A549 treated with CORT108297 at 1 μM for 4 hours (cell line): ENCODE data around the gene NR1I3. TPM values are rescaled to one million over a fixed set of nuclear protein-coding genes. Genes with fewer than 3 reads are reported as not detected.

ENCODE experiments used
- total RNA-seq: library from RNA; stranded (reverse); fragments of 200-300 nt; extraction: Qiagen RNA extraction; gene quantifications from 5 replicates; pipeline ENCODE4 v1.2.3, GENCODE V29; 2022

NR1I3 gene
- 0.06 to 0.15 TPM (median 0.08 TPM) in 3 of 5 replicates, not detected in the others for total RNA-seq

GRCh38 chr1:161238039-161238473 is at the start of gene NR1I3:
TSS of gene NR1I3 (minus strand) at chr1:161238203. CDS start at chr1:161236565, 1,638 bp downstream.

GRCh38 chr1:161258439-161259344 is 20.7 kb upstream of the NR1I3 start, which contains the start of gene PCP4L1:
TSS of gene PCP4L1 (plus strand) at chr1:161258745. CDS start at chr1:161258975, 230 bp downstream.

DNA sequence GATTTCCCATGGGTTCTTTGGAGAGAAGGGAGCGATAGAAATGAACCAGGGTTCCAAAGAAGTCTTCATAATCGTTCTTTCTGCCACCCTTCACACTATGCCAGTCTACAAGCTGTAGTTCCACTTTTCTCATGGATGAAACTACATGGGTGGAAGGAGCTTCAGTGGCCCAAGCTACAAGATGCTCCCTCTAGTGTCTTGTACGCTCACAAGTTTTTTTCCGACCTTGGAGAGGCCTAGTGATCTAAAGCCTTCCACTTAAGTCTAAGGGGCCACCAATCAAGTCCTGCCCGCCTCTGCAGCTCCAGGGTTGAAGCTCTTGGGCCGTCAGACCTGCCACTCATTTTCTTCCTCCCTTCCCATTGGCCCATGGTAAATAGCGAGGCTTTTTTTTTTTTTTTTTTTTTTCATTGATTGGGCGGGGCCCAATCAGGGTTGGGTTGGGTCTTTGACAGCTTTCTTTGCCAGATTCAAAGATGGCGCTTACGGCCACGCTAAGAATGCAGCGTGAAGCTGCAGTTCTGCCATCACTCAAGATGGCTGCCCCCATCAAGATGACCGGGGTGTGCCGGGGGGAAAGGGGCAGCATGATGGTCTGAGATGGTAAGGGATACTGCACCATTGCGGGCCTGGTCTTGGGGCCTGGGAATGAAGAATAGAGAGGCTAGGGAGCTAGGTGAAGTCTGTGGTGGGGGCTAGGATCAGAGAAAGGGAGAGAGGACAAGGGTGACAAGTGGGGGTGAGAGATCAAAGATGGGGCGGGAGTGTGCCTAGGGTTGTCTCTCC is 12.3 kb downstream of the NR1I3 start, which contains the start of gene TOMM40L:
Gene TOMM40L, plus strand, starts transcription at position 527 of the 786 bp plus-strand sequence. CDS start 430 bp downstream, outside the sequence.

GRCh38 chr1:161215076-161215475 is 22.9 kb downstream of the NR1I3 start, which contains the start of gene FCER1G:
TSS of gene FCER1G (plus strand) at chr1:161215295. CDS start at chr1:161215322, 27 bp downstream.

DNA sequence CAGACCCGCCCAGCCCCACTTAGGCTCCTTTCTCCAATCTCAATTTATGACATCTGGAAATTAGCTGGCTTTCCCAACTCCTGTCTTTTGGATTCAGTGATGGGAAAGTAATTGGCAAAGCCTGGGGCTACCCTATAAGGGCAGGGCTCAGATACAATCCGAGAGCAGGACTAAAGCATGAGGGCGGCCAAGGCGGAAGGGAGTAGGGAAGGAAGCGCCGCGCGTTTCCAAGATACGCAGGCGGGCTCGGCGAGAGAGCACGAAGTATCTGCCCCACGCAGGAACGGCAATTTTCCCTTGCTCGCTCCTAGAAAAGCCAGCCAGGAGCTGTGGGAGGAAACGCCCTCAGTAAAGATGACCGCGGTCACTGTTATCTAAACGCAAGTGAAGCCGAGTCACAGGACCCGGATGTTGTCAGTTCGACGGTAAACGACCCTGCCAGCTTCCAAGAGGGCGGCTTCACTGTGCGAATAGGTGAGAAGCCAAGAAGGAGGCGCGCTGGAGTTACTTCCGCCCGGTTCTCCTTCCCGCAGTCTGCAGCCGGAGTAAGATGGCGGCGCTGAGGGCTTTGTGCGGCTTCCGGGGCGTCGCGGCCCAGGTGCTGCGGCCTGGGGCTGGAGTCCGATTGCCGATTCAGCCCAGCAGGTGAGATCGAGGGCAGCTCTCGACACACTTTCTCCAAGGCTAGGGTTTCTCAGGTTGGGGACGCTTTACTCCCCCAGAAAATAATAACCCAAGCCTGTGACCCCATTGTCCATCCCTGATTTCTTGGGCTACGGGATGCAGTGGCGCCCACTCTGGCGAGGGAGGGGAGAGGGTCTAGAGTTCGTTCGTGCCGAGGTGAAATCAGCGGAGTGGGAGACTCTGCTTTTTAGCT is 35.9 kb downstream of the NR1I3 start, which contains the start of gene NDUFS2:
Gene NDUFS2, plus strand, starts transcription at position 532 of the 877 bp plus-strand sequence. Its CDS starts 19 bp downstream, at position 551.

DNA sequence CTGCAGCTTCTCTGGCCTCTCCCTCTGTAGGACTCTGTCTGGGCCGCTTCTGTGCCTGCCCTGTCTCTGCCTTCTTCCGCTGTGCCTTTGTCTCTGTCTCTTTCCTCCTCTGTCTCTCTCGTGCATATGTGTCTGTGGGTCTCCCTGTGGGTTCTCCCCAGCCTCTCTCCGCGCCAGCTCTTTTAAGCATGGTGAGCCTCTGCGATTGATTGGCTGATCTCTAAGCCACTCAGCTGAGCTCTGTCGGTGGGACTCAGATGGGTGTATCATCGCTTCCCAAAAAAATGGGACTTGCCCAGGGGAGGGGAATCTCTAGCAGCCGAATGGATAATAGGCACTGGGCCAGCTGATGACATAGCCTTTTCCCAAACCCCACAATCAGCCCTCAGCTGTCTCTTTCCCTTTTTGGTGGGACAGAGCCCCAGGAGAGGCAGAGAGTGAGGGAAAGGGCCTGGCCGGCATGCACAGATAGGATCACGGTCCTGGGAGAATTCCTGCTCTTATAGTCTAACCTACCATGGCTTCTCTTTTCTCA is 39.0 kb downstream of the NR1I3 start, which contains the start of gene ADAMTS4:
Gene ADAMTS4, minus strand, starts transcription at position 158 of the 535 bp plus-strand sequence. CDS start 427 bp downstream, outside the sequence.

Other genes starting within 250 kb of the NR1I3 start
- gene F11R, start 217.1 kb downstream of the NR1I3 start, total RNA-seq = 30.7 to 59.9 TPM (median 54.1 TPM) in 5 replicates
- 0.20 to 0.42 TPM (median 0.29 TPM) in 4 of 5 replicates, not detected in the other for gene TSTD1, start 199.2 kb downstream of the NR1I3 start, total RNA-seq
- gene USF1, start 192.2 kb downstream of the NR1I3 start, total RNA-seq = 44.2 to 52.9 TPM (median 51.4 TPM) in 5 replicates
- 0.05 to 0.14 TPM (median 0.07 TPM) in 5 replicates for gene ARHGAP30, start 168.3 kb downstream of the NR1I3 start, total RNA-seq
- 1.6 to 1.9 TPM (median 1.8 TPM) in 5 replicates for gene NECTIN4, start 148.6 kb downstream of the NR1I3 start, total RNA-seq
- 1.1 to 2.7 TPM (median 1.8 TPM) in 5 replicates for gene KLHDC9, start 139.8 kb downstream of the NR1I3 start, total RNA-seq
- gene PFDN2, start 120.2 kb downstream of the NR1I3 start, total RNA-seq = 112 to 136 TPM (median 117 TPM) in 5 replicates
- gene NIT1, start 120.1 kb downstream of the NR1I3 start, total RNA-seq = 29.5 to 35.9 TPM (median 35.1 TPM) in 5 replicates
- 27.6 to 33.6 TPM (median 31.9 TPM) in 5 replicates for gene DEDD, start 105.5 kb downstream of the NR1I3 start, total RNA-seq
- 84.9 to 147 TPM (median 87.3 TPM) in 5 replicates for gene UFC1, start 84.2 kb downstream of the NR1I3 start, total RNA-seq
- gene USP21, start 78.7 kb downstream of the NR1I3 start, total RNA-seq = 19.0 to 27.5 TPM (median 25.0 TPM) in 5 replicates
- gene PPOX, start 71.8 kb downstream of the NR1I3 start, total RNA-seq = 11.1 to 18.1 TPM (median 16.2 TPM) in 5 replicates
- 24.9 to 30.4 TPM (median 29.2 TPM) in 5 replicates for gene B4GALT3, start 60.7 kb downstream of the NR1I3 start, total RNA-seq
- 0.01 TPM in 2 of 5 replicates, not detected in the others for gene ADAMTS4, start 39.1 kb downstream of the NR1I3 start, total RNA-seq
- 78.3 to 97.7 TPM (median 84.9 TPM) in 5 replicates for gene NDUFS2, start 35.8 kb downstream of the NR1I3 start, total RNA-seq
- 0.16 to 0.36 TPM in 2 of 5 replicates, not detected in the others for gene FCER1G, start 22.9 kb downstream of the NR1I3 start, total RNA-seq
- gene APOA2, start 14.6 kb downstream of the NR1I3 start, total RNA-seq = not detected in 5 replicates
- 9.2 to 11.4 TPM (median 11.3 TPM) in 5 replicates for gene TOMM40L, start 12.1 kb downstream of the NR1I3 start, total RNA-seq
- gene PCP4L1, start 20.5 kb upstream of the NR1I3 start, total RNA-seq = 0.06 to 0.13 TPM (median 0.07 TPM) in 4 of 5 replicates, not detected in the other
- 0.18 to 0.40 TPM (median 0.30 TPM) in 5 replicates for gene MPZ, start 71.8 kb upstream of the NR1I3 start, total RNA-seq
- gene SDHC, start 76.2 kb upstream of the NR1I3 start, total RNA-seq = 236 to 259 TPM (median 248 TPM) in 5 replicates
- 0.13 to 0.40 TPM (median 0.17 TPM) in 4 of 5 replicates, not detected in the other for gene CFAP126, start 129.7 kb upstream of the NR1I3 start, total RNA-seq